HFFc6 (cell line): ENCODE measurements around the gene AK2. TPM values are rescaled to one million over a fixed set of nuclear protein-coding genes. Genes with fewer than 3 reads are reported as not detected.

Experiments used
- DNase-seq: peaks from one replicate; pipeline ENCODE4 v3.0.0-alpha.2; 2018
- H3K27ac Mint-ChIP-seq: 2 replicates; pipeline ENCODE4 v1.8.0; 2020; ENCODE audit warnings: mild to moderate bottlenecking, mixed read lengths
- H3K27me3 Mint-ChIP-seq: 2 replicates; pipeline ENCODE4 v1.8.0; 2021; ENCODE audit warnings: mild to moderate bottlenecking, moderate library complexity, mixed read lengths; ENCODE audit not compliant: insufficient read depth
- H3K36me3 Mint-ChIP-seq: 2 replicates; pipeline ENCODE4 v1.8.0; 2021; ENCODE audit warnings: low read depth, mixed read lengths
- H3K4me1 Mint-ChIP-seq: 2 replicates; pipeline ENCODE4 v1.8.0; 2020; ENCODE audit warnings: low read depth, mixed read lengths
- H3K4me3 Mint-ChIP-seq: 2 replicates; pipeline ENCODE4 v1.8.0; 2020; ENCODE audit warnings: mild to moderate bottlenecking, moderate library complexity, mixed read lengths
- H3K9me3 Mint-ChIP-seq: 2 replicates; pipeline ENCODE4 v1.8.0; 2020; ENCODE audit warnings: mild to moderate bottlenecking, mixed read lengths
- total RNA-seq, 6 experiments: library from RNA; stranded (reverse); fragmentation: NEBNext Ultra II Directional; extraction: Animal tissue kit (Norgen Biotek cat#: 25700); gene quantifications; 2 replicates in 1 of 6; 3 replicates in 5 of 6; pipeline ENCODE4 v1.2.3, GENCODE V29; 2021
- TF ChIP-seq, protein P1 (sequence below): fragments of 200-600 bp; sonication (generic); IDR thresholded peaks from 2 replicates; pipeline ENCODE4 v1.5.0; 2021; ENCODE audit warnings: antibody characterized with exemption, mild to moderate bottlenecking

AK2 gene
- total RNA-seq, 6 experiments from 2014 or later, result 160 to 173 (median 168) TPM

DNA sequence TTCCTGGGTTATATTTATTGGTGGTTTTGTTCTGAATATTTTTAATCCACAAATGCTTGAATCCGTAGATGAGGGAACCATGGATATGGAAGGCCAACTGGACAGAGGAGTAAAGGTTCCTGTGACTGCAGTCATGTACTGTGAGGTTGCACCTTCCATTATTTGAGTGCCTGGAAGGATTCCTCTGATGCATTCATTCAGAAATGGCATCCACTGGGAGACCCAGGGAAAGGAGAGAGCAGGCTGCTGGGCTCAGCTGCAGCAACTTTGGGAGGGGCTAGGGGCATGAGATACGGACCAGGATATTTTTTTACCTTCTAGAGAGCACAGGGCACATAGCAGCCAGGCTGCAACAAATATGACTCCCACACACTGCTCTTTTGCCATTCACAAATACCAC is 19.5 kb downstream of the AK2 start:
- Mint-ChIP-seq H3K4me3 (no peak overlapping the region), H3K27me3 (no peaks in the 10 kb centered on the region), H3K27ac (no peak overlapping the region), H3K36me3 (peaks cover 16% of the 10 kb centered on the region), H3K4me1 (no peaks in the 10 kb centered on the region; the same call in 1 of the 2 replicates), H3K9me3 (no peaks in the 10 kb centered on the region)
- DNase-seq, result no peak
- TF ChIP-seq, protein P1, sequence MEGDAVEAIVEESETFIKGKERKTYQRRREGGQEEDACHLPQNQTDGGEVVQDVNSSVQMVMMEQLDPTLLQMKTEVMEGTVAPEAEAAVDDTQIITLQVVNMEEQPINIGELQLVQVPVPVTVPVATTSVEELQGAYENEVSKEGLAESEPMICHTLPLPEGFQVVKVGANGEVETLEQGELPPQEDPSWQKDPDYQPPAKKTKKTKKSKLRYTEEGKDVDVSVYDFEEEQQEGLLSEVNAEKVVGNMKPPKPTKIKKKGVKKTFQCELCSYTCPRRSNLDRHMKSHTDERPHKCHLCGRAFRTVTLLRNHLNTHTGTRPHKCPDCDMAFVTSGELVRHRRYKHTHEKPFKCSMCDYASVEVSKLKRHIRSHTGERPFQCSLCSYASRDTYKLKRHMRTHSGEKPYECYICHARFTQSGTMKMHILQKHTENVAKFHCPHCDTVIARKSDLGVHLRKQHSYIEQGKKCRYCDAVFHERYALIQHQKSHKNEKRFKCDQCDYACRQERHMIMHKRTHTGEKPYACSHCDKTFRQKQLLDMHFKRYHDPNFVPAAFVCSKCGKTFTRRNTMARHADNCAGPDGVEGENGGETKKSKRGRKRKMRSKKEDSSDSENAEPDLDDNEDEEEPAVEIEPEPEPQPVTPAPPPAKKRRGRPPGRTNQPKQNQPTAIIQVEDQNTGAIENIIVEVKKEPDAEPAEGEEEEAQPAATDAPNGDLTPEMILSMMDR, result no peak

DNA sequence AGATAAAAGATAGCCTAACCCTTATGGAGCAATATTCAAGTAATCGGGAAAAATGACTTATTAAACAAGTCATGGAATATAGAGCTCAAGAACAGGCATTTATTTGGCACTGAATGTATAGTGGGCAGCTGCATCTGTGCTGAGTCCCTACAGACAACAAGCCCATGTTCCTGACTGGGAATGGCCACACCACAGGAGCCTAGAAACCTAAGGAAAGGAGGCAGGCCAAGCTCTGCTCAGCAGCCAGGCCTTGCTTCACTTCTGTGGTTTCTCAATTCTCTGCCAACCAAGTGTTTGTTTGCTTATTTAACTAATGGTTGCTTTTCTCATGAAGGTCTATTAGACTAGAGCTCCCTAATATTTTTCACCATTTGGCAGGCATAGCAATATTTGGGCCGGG is 21.5 kb downstream of the AK2 start:
- Mint-ChIP-seq H3K9me3 (no peaks in the 10 kb centered on the region), H3K36me3 (peaks cover 31% of the 10 kb centered on the region), H3K27ac (no peak overlapping the region), H3K4me1 (no peaks in the 10 kb centered on the region; the same call in 1 of the 2 replicates), H3K27me3 (no peaks in the 10 kb centered on the region), H3K4me3 (no peak overlapping the region)
- TF ChIP-seq, protein P1, result no peak
- DNase-seq, result no peak

DNA sequence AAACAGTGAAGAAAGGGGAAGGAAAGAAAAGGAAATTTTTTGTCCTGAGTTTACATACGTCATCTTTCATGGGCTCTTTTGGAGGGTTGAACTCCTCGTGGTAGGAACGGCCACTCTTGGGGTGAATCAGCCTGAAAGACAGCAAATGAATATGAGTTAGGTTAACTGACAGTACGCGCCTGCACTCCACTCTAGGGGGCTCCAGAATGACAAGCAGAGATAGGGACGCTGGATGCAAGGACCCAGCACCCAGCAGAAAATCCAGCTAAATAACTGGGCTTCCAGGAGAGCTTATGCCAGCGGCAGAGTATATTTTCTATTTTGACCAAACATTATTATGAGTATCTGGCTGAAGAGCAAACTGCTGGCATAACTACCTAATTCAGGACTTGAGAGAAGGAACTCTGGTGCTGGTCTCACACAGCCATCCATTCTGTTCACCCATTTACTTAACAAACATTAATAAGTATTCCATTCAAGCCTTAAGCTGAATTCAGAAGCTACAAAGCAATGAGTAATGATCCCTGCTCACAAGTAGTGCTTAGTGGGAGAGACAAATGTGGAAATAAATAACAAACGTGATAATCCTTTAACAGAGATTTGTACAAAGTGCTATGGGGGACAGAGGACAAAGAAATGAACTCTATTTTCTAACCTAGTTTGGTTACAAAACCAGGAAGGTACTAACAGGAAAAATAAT is 22.1 kb downstream of the AK2 start:
- Mint-ChIP-seq H3K36me3 (peaks cover 31% of the 10 kb centered on the region), H3K27ac (no peak overlapping the region), H3K9me3 (no peaks in the 10 kb centered on the region), H3K27me3 (no peaks in the 10 kb centered on the region), H3K4me1 (no peaks in the 10 kb centered on the region; the same call in 1 of the 2 replicates), H3K4me3 (no peak overlapping the region)
- TF ChIP-seq, protein P1, result no peak
- DNase-seq, result no peak

DNA sequence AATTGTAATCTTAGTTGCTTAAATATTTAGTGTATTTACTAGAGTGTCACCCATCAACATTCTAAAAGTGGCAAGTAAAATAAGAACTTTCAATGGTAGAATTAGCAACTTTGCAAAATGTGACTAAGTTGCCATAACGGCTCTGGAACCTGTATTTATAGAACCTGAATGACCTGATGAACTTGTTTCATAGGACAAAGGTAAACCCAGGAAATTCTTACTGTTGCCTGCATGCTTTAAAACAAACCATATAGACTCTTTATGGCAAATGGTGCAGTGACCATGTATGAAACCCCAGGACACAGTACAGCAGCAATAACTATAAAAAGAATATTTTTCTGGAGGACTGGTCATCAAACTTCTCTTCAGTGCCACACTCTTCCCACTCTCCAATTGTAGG is 22.9 kb downstream of the AK2 start:
- peaks cover 28% of the 10 kb centered on the region for H3K36me3 Mint-ChIP-seq
- H3K27ac Mint-ChIP-seq, result no peak overlapping the region
- no peak for DNase-seq
- H3K4me3 Mint-ChIP-seq, result no peak overlapping the region
- H3K4me1 Mint-ChIP-seq, result peaks cover under 1% of the 10 kb centered on the region; the same call in 1 of the 2 replicates
- no peaks in the 10 kb centered on the region for H3K27me3 Mint-ChIP-seq
- no peaks in the 10 kb centered on the region for H3K9me3 Mint-ChIP-seq
- TF ChIP-seq, protein P1, result no peak

DNA sequence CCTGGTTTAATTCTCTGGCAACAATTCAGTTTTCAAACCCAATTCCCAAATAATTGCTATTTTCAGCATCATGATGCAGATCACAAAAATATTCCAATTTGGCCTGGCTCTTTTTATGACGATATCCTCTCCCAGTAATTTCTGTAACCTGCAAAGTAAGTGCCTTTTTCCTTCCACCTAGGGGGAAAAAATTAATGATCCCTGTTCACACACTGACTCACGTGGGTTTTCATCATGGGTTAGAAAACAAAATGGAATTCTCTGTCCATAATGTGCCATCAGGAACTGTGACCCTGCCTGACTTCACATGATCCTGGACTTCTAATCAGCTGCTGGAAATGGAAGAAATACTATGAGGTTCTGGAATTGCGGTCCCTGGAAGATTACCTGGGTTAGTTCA is 24.5 kb downstream of the AK2 start:
- no peak overlapping the region for H3K27ac Mint-ChIP-seq
- H3K27me3 Mint-ChIP-seq, result no peaks in the 10 kb centered on the region
- H3K36me3 Mint-ChIP-seq, result peaks cover 20% of the 10 kb centered on the region
- TF ChIP-seq, protein P1, result no peak
- H3K4me1 Mint-ChIP-seq, result peaks cover 16% of the 10 kb centered on the region
- DNase-seq, result no peak
- H3K9me3 Mint-ChIP-seq, result no peaks in the 10 kb centered on the region
- H3K4me3 Mint-ChIP-seq, result no peak overlapping the region
